H1 (cell line): ENCODE results near the gene MXRA8. TPM values are rescaled to one million over a fixed set of nuclear protein-coding genes. Genes with fewer than 3 reads are reported as not detected.

ENCODE experiments used
- CTCF ChIA-PET: fragments of 300-600 bp; sonication (Branson Sonifier 250); formaldehyde crosslinking; loops from one replicate; lab custom pipeline; 2021; ENCODE audit not compliant: partially characterized antibody; lab: Charles Lee
- POLR2A ChIA-PET: fragments of 300-600 bp; sonication (Branson Sonifier 250); formaldehyde crosslinking; loops from one replicate; lab custom pipeline; 2021; ENCODE audit warnings: inconsistent platforms; ENCODE audit not compliant: partially characterized antibody; lab: Charles Lee
- DNase-seq, 2 experiments: peaks; one replicate each; pipeline versions ENCODE4 v3.0.0 to v3.0.0-alpha.2; 2010 to 2022; ENCODE audit warnings: low spot score in 2 of 2, low read depth in 1 of 2, mixed read lengths in 1 of 2
- FAIRE-seq: peaks from 2 replicates; lab custom pipeline; 2011; peaks lifted over from hg19 to GRCh38; lab: Jason Lieb, UNC
- H2AFZ ChIP-seq: 2 replicates; pipeline ENCODE4 v1.8.1; 2012; ENCODE audit warnings: low read length, inconsistent platforms
- H2AK5ac ChIP-seq: 2 replicates; pipeline ENCODE4 v1.6.1; 2013; ENCODE audit warnings: low read depth, low read length
- H2BK120ac ChIP-seq: replicated peaks from 2 replicates; pipeline ENCODE3; 2013; ENCODE audit warnings: low read depth, low read length, inconsistent platforms
- H2BK12ac ChIP-seq: 2 replicates; pipeline ENCODE4 v1.6.1; 2013; ENCODE audit warnings: low read depth, low read length
- H2BK15ac ChIP-seq: 2 replicates; pipeline ENCODE4 v1.6.1; 2013; ENCODE audit warnings: low read length
- H2BK20ac ChIP-seq: 2 replicates; pipeline ENCODE4 v1.6.1; 2013; ENCODE audit warnings: low read length
- H2BK5ac ChIP-seq: 2 replicates; pipeline ENCODE4 v1.6.1; 2013; ENCODE audit warnings: low read depth, low read length
- H3K14ac ChIP-seq: 2 replicates; pipeline ENCODE4 v1.6.1; 2013; ENCODE audit warnings: inconsistent platforms; ENCODE audit not compliant: insufficient read length
- H3K18ac ChIP-seq: 2 replicates; pipeline ENCODE4 v1.6.1; 2013; ENCODE audit warnings: low read length; ENCODE audit errors: extremely low read depth
- H3K23ac ChIP-seq: 2 replicates; pipeline ENCODE4 v1.6.1; 2013; ENCODE audit warnings: inconsistent platforms; ENCODE audit not compliant: insufficient read length
- H3K23me2 ChIP-seq: 2 replicates; pipeline ENCODE4 v1.6.1; 2013; ENCODE audit warnings: low read depth, low read length
- H3K27ac ChIP-seq: 2 replicates; pipeline ENCODE4 v1.6.1; 2011; ENCODE audit warnings: low read depth, low read length, inconsistent platforms
- H3K27me3 ChIP-seq, 4 experiments: replicated peaks in 1 of 4; 1 replicate in 1 of 4; 2 replicates in 3 of 4; pipeline versions ENCODE4 v1.6.1 to v1.8.1; 2011 to 2013; ENCODE audit warnings: low read length in 3 of 4, mild to moderate bottlenecking in 3 of 4, inconsistent platforms in 2 of 4, mixed read lengths in 2 of 4, moderate library complexity in 1 of 4; ENCODE audit not compliant: control insufficient read depth in 3 of 4, insufficient read depth in 3 of 4; ENCODE audit errors: extremely low read depth in 1 of 4
- H3K36me3 ChIP-seq, 4 experiments: 2 replicates each; pipeline versions ENCODE4 v1.6.1 to v1.8.1; 2011 to 2013; ENCODE audit warnings: mild to moderate bottlenecking in 4 of 4, low read length in 3 of 4, moderate library complexity in 2 of 4, control low read depth in 1 of 4, inconsistent platforms in 1 of 4; ENCODE audit not compliant: insufficient read depth in 4 of 4, control insufficient read depth in 2 of 4
- H3K4ac ChIP-seq: replicated peaks from 2 replicates; pipeline ENCODE3; 2013; ENCODE audit warnings: low read length, low read depth, mixed read lengths, inconsistent platforms; ENCODE audit not compliant: insufficient read length
- H3K4me1 ChIP-seq, 4 experiments: replicated peaks in 1 of 4; 1 replicate in 1 of 4; 2 replicates in 3 of 4; pipeline versions ENCODE4 v1.6.1 to v1.8.1; 2011 to 2013; ENCODE audit warnings: low read length in 3 of 4, inconsistent platforms in 2 of 4, mixed read lengths in 1 of 4; ENCODE audit not compliant: insufficient read depth in 4 of 4, control insufficient read depth in 3 of 4
- H3K4me2 ChIP-seq, 2 experiments: 2 replicates each; pipeline versions ENCODE4 v1.6.1 to v1.8.1; 2011 to 2013; ENCODE audit warnings: low read depth in 2 of 2, low read length in 2 of 2, control low read depth in 1 of 2, inconsistent platforms in 1 of 2, mild to moderate bottlenecking in 1 of 2; ENCODE audit not compliant: insufficient read depth in 1 of 2
- H3K4me3 ChIP-seq, 4 experiments: fragments of 200-600, 300-600 bp in 1 of 4; sonication (generic), shearing (Covaris generic), sonication (Bioruptor Twin) in 1 of 4; 2 replicates each; pipeline versions ENCODE4 v1.5.1 to v1.8.1; 2011 to 2016; ENCODE audit warnings: low read length in 4 of 4, low read depth in 3 of 4, control low read depth in 2 of 4, inconsistent platforms in 2 of 4, mild to moderate bottlenecking in 2 of 4, mixed read lengths in 1 of 4, moderate library complexity in 1 of 4; ENCODE audit not compliant: insufficient read depth in 2 of 4; ENCODE audit errors: extremely low read depth in 1 of 4
- H3K56ac ChIP-seq: replicated peaks from 2 replicates; pipeline ENCODE3; 2013; ENCODE audit warnings: low read depth, mild to moderate bottlenecking, mixed read lengths, low read length, inconsistent platforms; ENCODE audit not compliant: insufficient read length
- H3K79me1 ChIP-seq: 2 replicates; pipeline ENCODE4 v1.6.1; 2013; ENCODE audit warnings: low read depth, low read length, control low read depth
- H3K79me2 ChIP-seq, 2 experiments: 2 replicates each; pipeline versions ENCODE4 v1.6.1 to v1.8.1; 2012 to 2013; ENCODE audit warnings: low read length in 2 of 2, mild to moderate bottlenecking in 2 of 2, inconsistent platforms in 1 of 2; ENCODE audit not compliant: insufficient read depth in 2 of 2, control insufficient read depth in 1 of 2
- H3K9ac ChIP-seq, 4 experiments: replicated peaks in 1 of 4; 1 replicate in 1 of 4; 2 replicates in 3 of 4; pipeline versions ENCODE4 v1.6.1 to v1.8.1; 2011 to 2013; ENCODE audit warnings: low read depth in 3 of 4, low read length in 3 of 4, control low read depth in 2 of 4, mild to moderate bottlenecking in 2 of 4, moderate library complexity in 2 of 4, inconsistent platforms in 1 of 4; ENCODE audit errors: extremely low read depth in 1 of 4
- H3K9me3 ChIP-seq, 2 experiments: 2 replicates each; pipeline versions ENCODE4 v1.6.1 to v1.8.1; 2012 to 2013; ENCODE audit warnings: mild to moderate bottlenecking in 2 of 2, moderate library complexity in 2 of 2, control low read depth in 1 of 2, inconsistent platforms in 1 of 2, low read depth in 1 of 2, low read length in 1 of 2, mixed read lengths in 1 of 2; ENCODE audit not compliant: insufficient read depth in 2 of 2
- H4K20me1 ChIP-seq, 2 experiments: replicated peaks in 1 of 2; 2 replicates each; pipeline versions ENCODE3 to v1.8.1; 2011 to 2013; ENCODE audit warnings: inconsistent platforms in 2 of 2, low read length in 2 of 2, mild to moderate bottlenecking in 1 of 2; ENCODE audit not compliant: insufficient read depth in 2 of 2, control insufficient read depth in 1 of 2
- H4K5ac ChIP-seq: 2 replicates; pipeline ENCODE4 v1.6.1; 2013; ENCODE audit warnings: low read length, low read depth, mixed read lengths, inconsistent platforms; ENCODE audit not compliant: insufficient read length
- H4K8ac ChIP-seq: 2 replicates; pipeline ENCODE4 v1.8.0; 2013; ENCODE audit warnings: mild to moderate bottlenecking, moderate library complexity, low read length, inconsistent platforms; ENCODE audit not compliant: insufficient read depth; ENCODE audit errors: extremely low read depth
- H4K91ac ChIP-seq: replicated peaks from 2 replicates; pipeline ENCODE3; 2013; ENCODE audit warnings: low read length, mixed read lengths, inconsistent platforms; ENCODE audit not compliant: insufficient read length
- CBX5 ChIP-seq: fragments of 300-800, 300-1000 bp; sonication (generic); IDR thresholded peaks from 2 replicates; pipeline ENCODE4 v1.7.1; 2016; ENCODE audit warnings: antibody characterized with exemption, low read length, low read depth
- CHD2 ChIP-seq: IDR thresholded peaks from 2 replicates; pipeline ENCODE4 v1.6.1; 2012; ENCODE audit warnings: low read length, improper control_type of control experiment
- GABPA ChIP-seq: IDR thresholded peaks from 2 replicates; pipeline ENCODE4 v1.6.1; 2011; ENCODE audit warnings: mild to moderate bottlenecking, low read length, moderate library complexity, borderline replicate concordance; ENCODE audit not compliant: insufficient read depth
- KDM5A ChIP-seq: fragments of 200-600 bp; IDR thresholded peaks from 2 replicates; pipeline ENCODE4 v1.7.1; 2012; ENCODE audit warnings: mild to moderate bottlenecking, low read length, inconsistent platforms, mixed read lengths
- MAX ChIP-seq: IDR thresholded peaks from 2 replicates; pipeline ENCODE4 v1.6.1; 2012; ENCODE audit warnings: inconsistent platforms
- RXRA ChIP-seq: IDR thresholded peaks from 2 replicates; pipeline ENCODE4 v1.6.1; 2011; ENCODE audit warnings: low read depth, mild to moderate bottlenecking, low read length, moderate library complexity; ENCODE audit not compliant: insufficient read depth
- SP4 ChIP-seq: IDR thresholded peaks from 2 replicates; pipeline ENCODE4 v1.6.1; 2012; ENCODE audit warnings: low read length, inconsistent platforms
- SUZ12 ChIP-seq: fragments of 200-600 bp; sonication (generic); IDR thresholded peaks from 2 replicates; pipeline ENCODE4 v1.6.1; 2012; ENCODE audit warnings: mild to moderate bottlenecking, inconsistent platforms, low read length, moderate library complexity, mixed read lengths
- TAF1 ChIP-seq: IDR thresholded peaks from 2 replicates; pipeline ENCODE4 v1.6.1; 2011; ENCODE audit warnings: mild to moderate bottlenecking, low read depth, low read length
- WGBS, 2 experiments: shearing (Covaris generic) in 1 of 2; methylation state at CpG; one replicate each; pipeline versions ENCODE4 v1.1.6 to v1.1.7; 2013 to 2015; ENCODE audit warnings: low lambda C conversion rate in 2 of 2, mixed read lengths in 2 of 2, inconsistent platforms in 1 of 2, low coverage in 1 of 2, missing lambda C conversion rate in 1 of 2; ENCODE audit not compliant: insufficient replicate concordance in 2 of 2, insufficient coverage in 1 of 2, insufficient read length in 1 of 2; ENCODE audit errors: extremely low coverage in 1 of 2, missing lambda C conversion rate in 1 of 2; 5-methylcytosine and 5-hydroxymethylcytosine counted together
- polyA plus RNA-seq, 7 experiments: library from polyadenylated mRNA; depleted of rRNA in 3 of 7; stranded (reverse) in 5 of 7; unstranded in 2 of 7; fragments of >200 nt in 5 of 7; fragments of 200-250 nt in 2 of 7; gene quantifications; 1 replicate in 5 of 7; 2 replicates in 1 of 7; 4 replicates in 1 of 7; pipeline versions ENCODE4 v1.2.1 to v1.2.3, GENCODE V29; 2011 to 2013; ENCODE audit warnings: missing spikeins in 2 of 7, mixed read lengths in 2 of 7
- total RNA-seq: library from RNA; stranded (reverse); fragmentation: NEBNext Ultra II Directional; extraction: Animal tissue kit (Norgen Biotek cat#: 25700); gene quantifications from 2 replicates; pipeline ENCODE4 v1.2.1, GENCODE V29; 2021

MXRA8 gene
- total and polyA plus RNA-seq, 2 of the 8 experiments (the other 6 are each of a cell fraction or from before 2014, with no cell fraction given) = 10.5 to 17.2 TPM

DNA sequence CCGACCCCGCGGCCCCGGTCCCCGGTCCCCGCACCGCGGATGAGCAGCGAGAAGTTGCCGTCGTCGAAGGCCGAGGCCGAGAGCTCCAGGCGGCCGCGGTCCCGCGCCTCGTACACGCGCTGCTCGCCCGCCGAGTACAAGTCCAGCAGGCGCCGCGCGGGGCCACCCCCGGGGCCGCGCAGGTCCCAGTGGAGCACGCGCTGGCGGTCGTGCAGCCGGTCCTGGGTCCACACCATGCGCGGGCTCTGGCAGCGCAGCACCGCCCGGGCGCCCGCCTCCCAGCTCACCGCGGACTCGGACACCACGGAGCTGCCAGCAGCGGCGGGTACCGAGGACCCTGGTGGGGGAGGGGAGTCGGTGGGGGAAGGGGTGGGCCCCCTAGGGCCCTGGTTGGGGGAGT, 2.9 kb downstream of the MXRA8 start:
- H3K36me3 ChIP-seq = no peaks in the 10 kb centered on the region
- no peaks in the 10 kb centered on the region for H3K79me1 ChIP-seq
- DNase-seq (peak in 1 of 2 experiments; percentile 74), FAIRE-seq (no peak)
- no peak overlapping the region for H2BK120ac ChIP-seq
- H3K9ac ChIP-seq = no peak overlapping the region
- ChIA-PET CTCF (interaction anchor here (1.0 kb wide), 2 partner anchors 10 to 14 kb away, joined by 3 read pairs; no protein-coding TSS in a partner anchor), POLR2A (interaction anchor here (0.8 to 5.1 kb wide), 3 partner anchors 17 to 47 kb away, joined by 3 to 80 read pairs (median 4); partner anchors contain the start of gene AURKAIP1)
- H4K8ac ChIP-seq = no peak overlapping the region; the same call in 1 of the 2 replicates
- no peak overlapping the region for H3K56ac ChIP-seq
- H3K18ac ChIP-seq = peak overlapping the region; percentile 60
- no peak overlapping the region for H3K27ac ChIP-seq
- H2AFZ ChIP-seq = no peak overlapping the region
- H3K14ac ChIP-seq = no peak overlapping the region
- H3K23ac ChIP-seq = no peak overlapping the region
- H4K91ac ChIP-seq = no peak overlapping the region
- no peak overlapping the region for H3K4ac ChIP-seq
- H3K4me1 ChIP-seq = peaks cover 2 to 48% (median 38%) of the 10 kb centered on the region in 4 experiments
- WGBS, 2 experiments = 9% methylated on average over 9 of the region's 52 CpGs; no CpG with 5 or more reads in 1 of the 2 experiments
- H3K23me2 ChIP-seq = peaks cover 16% of the 10 kb centered on the region; the same call in 1 of the 2 replicates
- peak overlapping the region in 3 of 4 experiments; percentile 23 to 61 (median 26); a peak in 5 of 8 replicates for H3K4me3 ChIP-seq
- H2BK5ac ChIP-seq = no peak overlapping the region
- peaks cover 0 to 6% of the 10 kb centered on the region in 2 experiments for H4K20me1 ChIP-seq
- no peak overlapping the region for H2AK5ac ChIP-seq
- H2BK12ac ChIP-seq = no peak overlapping the region
- peak overlapping the region; percentile 69 to 95 for H3K4me2 ChIP-seq
- no peak overlapping the region for H4K5ac ChIP-seq
- H2BK20ac ChIP-seq = no peak overlapping the region
- peaks cover 9 to 17% (median 14%) of the 10 kb centered on the region in 4 experiments for H3K27me3 ChIP-seq
- H3K79me2 ChIP-seq = no peaks in the 10 kb centered on the region
- H2BK15ac ChIP-seq = no peak overlapping the region
- no peaks in the 10 kb centered on the region for H3K9me3 ChIP-seq
- TF ChIP-seq MAX (peak; percentile 66), GABPA (no peak), CBX5 (no peak), RXRA (no peak), TAF1 (no peak), KDM5A (no peak), CHD2 (no peak), SUZ12 (peak; percentile 20; the same call in 1 of the 2 replicates), SP4 (no peak)
